Endothelial cell of hepatic sinusoid (primary cell): ENCODE measurements around the gene STOX2.

Source experiments
- in situ Hi-C: cut with HindIII; loops from 2 replicates; pipeline ENCODE4 v1.10.0; 2017; ENCODE audit warnings: low sequenced_read_pairs

Gene STOX2

DNA sequence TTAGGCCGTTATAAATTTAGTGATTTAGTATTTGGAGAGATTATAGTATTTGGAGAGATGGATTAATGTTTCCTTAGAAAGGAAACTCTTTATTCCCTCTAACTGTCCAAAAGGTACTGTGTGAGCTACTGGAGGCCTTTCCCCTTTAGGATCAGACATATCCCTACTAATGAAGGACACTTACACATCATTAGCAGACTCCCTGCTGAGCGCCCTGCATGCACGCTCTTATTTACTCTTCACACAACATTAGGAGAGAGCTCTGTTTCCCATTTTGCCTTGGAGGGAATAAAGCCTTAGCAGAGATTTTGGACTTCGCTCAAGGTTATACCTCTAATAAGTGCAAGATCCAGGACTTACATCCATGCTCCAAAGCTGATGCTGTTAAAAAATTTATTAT is 17.8 kb upstream of the STOX2 start:
- in situ Hi-C loops = no loop called here

DNA sequence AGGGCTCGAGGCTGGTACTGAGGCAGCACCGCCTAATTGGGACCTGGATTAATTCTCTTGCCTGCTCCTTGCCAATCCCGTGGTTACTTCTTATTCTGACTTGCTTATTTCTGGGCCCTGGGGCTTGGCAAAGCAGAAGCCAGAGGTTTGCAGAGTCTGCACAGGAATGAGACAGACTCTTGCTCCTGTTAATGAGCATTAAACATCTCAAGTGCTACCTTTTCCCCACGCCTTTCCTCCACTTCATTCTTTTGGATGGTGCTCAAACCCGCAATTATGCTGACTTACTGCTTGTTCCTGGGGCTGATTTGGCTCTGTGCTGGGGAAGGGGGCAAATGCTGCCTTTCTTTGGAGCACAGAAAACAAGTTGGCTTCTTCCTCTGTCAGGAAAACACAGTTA is 16.5 kb upstream of the STOX2 start:
- in situ Hi-C loops = no loop called here

DNA sequence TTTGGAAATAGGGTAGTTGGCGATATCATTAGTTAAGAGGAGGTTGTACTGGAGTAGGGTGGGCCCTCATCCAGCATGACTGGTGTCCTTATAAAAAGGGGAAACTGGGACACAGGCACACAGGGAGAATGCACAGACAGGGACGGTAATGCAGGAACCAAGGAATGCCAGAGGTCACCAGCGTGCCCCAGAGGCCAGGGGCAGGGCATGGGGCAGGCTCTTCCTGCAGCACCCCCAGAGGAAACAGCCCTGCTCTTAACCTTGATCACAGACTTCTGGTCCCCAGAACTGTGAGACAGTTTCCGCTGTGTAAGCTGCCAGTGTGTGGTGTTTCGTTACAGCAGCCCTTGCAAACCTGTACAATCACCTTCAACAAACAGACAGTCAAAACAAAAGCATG is 15.9 kb upstream of the STOX2 start:
- in situ Hi-C loops = no loop called here

DNA sequence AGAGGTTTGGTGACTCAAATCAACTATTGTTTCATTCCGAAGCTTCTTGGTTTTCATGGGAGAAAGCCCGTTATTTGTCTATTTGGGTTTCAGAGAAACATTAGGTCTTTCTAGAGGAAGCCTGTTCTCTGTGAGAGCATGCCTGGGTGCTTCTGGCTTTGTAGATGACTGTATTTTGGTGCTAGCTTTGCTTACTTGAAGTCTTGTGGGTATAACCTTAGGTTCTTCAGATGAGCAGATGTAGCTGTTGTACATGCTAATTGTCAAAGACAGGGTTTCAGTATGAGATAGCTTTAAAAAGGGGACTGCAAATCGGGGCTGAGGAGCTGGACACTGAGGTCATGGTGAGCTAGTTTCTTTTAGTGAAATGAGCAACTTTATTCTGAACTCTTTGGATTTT is 7.9 kb upstream of the STOX2 start:
- in situ Hi-C loops = no loop called here

DNA sequence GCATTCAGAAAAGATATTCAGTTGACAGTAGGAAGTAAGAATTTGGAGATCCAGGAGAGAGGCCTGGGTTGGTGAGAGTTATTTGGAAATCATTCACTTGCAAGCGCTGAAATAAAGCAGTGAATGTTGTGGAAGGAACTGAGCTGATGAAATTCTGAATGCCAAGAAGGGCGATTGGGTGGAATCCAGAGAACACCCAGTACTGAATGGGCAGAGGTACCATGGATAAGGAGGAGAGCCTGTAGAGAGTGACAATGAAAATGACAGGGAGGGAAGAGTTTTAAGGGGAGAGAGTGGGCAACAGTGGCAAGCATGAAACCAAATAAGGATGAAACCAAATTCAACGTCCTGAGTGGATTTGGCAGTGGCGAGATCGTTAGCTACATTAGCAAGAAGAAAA is 6.7 kb upstream of the STOX2 start:
- in situ Hi-C loops = no loop called here

DNA sequence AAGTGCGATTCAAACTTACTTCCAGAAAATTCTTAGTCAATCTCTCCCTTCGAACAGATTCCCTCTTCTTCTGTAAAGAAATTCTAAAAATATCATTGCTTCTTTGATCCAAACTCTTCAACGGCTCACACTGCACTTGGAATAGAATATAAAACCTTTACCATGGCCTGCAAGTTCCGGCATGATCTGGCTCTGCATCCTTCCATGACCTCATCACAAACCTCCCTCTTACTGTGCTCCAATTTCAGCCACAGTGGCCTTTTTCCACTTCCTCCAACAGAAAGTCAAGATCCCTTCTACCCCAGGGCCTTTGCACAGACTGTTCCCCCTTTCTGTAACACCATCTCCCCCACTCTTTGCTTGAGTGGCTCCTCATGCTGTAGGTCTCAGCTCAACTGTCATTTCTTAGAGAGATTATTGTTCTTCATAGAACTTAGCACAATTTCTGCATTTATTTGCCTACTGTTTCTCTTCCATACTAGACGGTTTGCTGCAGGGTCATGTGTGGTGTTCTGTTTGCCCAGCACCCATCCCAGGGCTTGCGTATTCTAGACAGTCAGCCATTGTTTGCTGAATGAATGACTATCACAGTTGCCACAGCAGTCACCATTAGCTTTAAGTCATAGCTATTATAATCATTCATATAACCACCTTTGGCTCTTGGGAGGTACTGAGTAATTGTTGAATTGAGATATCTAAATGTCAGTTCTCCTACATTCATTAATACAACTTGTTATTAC is 1.9 kb upstream of the STOX2 start:
- in situ Hi-C loops = no loop called here

DNA sequence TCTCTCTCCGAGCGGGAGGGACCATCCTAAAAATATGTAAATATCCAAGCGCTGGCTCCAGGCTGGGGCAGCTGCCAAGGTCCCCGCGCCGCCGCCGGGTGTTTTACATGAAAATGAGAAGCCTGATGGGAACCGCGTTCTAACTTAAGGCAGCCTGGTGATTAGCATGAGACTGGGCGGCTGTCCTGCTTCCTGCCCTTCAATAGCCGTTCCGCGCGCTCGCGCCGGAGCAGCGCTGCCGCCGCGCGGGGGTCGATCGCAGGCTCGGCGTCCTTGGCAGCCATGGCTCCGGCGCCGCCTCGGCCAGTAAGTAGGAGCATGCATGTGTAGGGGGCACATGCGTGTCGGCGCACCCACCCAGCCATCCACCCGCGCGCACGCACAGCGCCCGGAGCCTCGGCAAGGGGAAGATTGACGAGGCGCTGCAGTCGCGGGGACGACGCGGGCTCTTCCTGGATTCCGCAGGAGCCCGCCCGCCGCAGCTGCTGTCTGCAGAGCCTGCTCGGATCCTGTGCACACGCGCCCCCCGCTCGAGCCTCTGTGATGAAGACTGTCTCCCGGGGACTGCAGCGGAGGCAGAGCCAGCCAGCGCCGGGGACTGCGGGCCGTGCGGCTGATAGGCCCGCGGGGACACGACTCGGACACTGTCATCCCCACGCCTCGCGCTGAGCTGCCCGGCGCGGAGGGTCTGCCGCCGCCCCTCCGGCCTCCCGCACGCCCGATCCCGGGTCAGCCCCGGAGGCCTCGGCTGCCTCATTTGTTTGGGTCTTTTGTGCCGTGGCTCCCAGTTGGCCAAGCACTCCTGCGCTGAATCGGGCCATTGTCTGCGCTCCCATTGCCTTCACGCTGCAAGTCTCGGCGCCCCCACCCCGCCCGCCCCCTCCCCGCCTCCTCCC is 734 bp downstream of the STOX2 start:
- in situ Hi-C loops = no loop called here

DNA sequence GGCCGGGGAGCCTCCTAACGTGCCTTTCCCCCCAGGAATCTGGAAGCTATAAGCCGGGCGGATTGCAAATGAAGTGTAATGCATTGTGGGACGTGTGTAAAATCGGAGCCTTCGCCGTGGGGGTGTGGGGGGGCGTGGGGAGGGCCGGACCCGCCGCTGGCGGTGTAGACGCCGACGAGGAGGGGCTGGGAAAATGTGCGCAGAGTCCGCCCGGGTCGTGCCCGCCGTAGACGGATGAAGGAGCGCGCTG is 1.3 kb downstream of the STOX2 start:
- in situ Hi-C loops = no loop called here

DNA sequence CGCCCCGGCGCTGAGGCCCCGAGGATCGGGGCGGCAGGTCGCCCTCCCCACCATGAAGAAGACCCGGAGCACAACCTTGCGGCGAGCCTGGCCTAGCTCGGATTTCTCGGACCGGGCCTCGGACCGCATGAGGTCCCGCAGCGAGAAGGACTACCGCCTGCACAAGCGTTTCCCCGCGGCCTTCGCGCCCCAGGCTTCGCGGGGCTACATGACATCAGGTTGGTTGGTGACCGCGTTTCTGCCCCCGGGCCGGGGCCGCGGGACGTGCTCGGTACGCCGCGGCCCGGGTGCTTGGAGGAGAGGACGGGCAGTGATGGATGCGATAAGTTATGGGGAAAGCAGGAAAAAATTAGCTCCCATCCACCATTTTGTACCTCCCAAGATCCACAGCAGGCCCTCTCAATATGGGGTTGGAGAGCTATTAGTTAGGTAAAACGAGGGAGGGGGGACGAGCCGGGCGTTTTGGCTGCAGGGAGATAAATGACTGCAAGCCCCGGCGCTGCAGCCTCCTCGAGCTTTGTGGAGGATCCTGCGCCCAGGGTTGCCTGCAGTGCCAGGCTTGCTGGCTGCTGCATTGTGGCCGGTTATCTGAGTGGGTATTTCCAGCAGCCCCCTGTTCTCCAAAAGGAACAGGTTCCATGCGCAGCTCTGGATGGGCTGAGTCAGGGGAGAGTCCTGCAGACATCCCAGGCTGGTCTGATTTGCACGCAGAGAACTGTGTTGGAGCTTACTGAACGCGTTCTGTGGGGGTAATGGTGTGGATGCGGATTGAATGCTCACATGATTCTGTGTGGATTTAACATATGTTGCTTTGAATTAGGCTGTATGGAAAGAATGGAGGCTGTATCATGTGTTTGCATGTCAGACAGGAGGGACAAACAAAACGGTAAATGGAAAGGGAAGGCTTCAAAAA is 1.9 kb downstream of the STOX2 start:
- in situ Hi-C loops = no loop called here

DNA sequence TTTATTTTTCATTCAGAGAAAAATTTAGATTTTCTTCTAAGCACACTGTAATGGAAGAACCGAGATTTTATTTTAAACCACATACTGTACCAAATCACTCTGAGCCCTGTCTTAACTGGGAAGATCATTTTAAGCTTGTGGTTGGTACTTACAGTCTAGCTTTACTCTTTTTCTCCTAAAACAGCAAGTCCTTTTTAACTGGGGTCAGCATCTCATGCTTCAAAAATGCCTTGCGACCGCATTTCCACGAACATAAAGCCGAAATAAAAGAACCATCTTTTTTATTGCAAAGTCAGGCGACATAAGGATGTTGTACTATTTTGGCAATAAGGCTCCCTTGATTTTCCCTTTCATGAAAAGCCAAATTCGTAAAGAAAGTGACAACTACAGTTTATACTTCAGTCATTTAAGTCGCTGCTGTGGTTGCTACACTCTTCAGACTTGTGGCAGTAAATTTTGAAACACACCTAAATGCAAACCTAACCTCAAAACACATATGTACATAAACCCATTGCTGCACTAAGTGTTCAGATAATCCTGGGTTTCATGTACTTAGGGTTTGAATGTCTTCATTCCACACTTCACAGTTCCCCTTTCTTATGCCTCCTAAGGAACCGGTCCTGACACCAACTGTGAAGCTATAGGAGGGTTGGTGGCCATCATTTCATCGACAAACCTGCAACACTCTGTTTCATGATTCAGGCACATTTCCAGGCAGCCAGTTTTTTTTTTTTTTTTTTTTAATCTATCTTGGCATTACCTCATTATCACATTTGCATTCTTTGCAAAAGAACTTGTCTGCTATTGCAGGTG is 3.0 kb downstream of the STOX2 start:
- in situ Hi-C loops = no loop called here

DNA sequence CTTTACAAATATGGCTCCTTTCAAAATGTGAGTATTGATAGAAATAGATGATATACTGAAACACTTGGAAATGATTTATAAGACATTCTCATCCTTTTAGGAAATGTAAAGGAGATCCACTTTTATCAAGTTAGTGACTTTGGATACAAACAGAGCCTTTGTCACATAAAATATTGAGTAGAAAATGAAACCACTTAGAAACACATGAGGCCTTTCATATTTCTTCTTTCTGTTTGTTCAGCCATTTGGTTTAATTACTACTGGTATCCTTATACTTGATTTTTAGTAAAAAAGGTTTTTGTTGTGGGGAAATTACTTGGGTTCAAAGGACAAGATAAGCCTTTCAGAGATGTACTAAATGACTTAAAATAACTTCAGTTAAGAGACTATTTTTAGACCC is 4.1 kb downstream of the STOX2 start:
- in situ Hi-C loops = no loop called here

DNA sequence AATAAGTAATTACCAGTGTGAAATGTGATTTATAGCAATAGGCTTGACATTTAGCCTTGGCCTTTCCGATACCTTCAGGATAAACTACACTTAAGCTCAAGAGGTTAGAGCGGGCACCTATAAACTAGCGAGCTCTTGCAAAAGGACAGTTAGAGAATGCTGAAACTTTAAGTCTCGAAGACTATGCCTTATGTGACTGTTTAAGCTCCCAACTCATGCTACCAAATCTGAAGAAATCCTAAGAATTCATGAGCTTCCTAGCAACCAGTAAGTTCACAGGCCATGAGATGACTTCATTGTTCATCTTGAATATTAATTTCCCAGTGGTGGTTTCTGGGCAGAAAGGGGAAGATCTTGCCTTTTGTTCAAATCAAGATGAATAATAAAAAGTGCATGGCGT is 4.7 kb downstream of the STOX2 start:
- in situ Hi-C loops = no loop called here

DNA sequence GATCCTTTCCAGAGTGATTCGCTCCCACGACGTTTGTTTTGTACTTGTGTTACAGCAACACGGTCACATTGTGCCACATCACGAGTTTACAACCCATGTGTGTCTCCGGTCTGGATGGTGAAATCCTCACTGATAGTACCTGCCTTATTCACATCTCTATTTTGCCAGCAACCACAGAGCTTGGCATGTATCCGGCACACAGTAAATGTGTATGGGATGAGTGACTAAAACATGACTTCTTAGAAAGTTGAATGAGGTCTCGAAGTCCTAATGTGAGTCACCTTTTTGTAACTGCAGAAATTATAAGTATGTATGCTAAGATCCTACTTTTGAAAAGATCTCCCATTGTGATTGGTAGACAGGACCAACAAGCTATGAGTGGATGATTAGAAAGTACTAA is 7.5 kb downstream of the STOX2 start:
- in situ Hi-C loops = no loop called here

DNA sequence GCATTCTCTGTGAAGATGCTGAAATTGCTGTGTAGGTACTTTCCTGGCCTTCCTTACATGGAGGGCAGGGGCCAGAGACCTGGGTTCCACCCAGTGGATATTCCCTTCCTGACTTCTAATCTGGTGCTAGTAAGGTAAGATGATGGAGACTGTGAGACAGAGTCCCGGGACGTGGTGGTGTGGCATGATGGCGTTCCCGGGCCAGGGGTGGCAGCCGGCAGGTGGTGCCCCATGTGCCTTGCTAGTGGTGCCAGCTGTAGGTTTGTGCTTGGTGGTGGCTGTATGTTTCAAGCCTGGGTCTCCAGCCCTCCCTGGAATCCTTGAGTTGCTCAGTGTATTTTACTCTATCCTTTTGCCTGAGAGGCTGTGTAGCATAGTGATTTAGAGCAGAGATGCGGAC is 10.9 kb downstream of the STOX2 start:
- in situ Hi-C loops = no loop called here

DNA sequence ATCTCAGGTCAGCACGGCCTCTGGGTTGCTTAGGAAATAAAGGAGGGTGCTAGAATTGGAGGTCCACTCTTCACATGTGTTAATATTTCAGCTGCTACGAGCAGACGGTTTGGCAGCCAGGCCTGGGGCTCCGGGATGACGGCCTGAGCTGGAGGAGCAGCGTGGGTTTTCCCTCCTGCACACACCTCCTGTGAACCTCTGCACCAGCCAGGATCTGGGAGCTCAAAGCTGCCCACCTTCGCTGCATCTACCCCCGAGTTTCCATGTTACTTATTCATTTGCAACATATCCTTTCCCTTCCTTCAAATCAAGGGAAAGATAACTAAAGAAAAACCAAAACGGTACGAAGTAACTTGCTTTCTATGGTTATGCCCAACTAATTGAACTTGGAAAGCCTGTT is 13.6 kb downstream of the STOX2 start:
- in situ Hi-C loops = no loop called here

DNA sequence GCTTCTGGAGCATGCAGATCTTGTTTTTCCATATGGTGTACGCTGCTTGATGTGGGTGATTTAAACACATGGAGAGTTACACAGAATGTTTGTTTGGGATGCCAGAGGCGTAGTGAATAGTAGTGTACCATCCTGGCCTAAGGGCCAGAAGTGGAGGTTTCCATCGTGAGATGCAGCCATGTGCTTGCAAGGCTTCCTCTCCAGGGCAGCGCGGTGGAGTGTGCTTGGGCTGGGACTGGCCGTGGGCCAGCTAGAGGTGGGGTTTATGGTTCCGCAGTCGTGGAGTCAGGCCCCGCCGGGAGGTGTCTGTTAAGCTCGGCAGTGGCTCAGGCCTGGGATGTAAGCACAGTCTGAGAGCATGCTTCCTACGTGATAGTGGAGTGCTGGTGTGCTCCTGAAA is 14.0 kb downstream of the STOX2 start:
- in situ Hi-C loops = no loop called here

DNA sequence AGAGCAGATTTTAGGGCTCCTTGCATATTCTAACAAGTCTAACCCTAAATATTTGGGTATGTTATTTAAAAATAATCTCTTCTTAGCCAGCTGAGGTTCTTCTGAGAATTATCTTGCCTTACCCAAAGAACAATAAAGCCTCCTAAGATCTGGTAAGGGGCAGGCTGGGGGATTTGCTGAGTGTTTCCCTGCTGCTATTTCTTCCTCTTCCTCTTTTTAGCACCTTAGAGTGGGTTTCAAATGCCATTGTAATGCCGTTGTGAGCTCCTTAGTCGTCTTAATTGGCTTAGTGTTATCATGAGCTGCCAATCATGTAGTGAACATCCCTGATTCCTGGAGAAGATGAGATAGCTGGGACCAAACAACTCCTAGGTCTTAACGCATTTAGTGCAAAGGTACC is 15.4 kb downstream of the STOX2 start:
- in situ Hi-C loops = no loop called here

DNA sequence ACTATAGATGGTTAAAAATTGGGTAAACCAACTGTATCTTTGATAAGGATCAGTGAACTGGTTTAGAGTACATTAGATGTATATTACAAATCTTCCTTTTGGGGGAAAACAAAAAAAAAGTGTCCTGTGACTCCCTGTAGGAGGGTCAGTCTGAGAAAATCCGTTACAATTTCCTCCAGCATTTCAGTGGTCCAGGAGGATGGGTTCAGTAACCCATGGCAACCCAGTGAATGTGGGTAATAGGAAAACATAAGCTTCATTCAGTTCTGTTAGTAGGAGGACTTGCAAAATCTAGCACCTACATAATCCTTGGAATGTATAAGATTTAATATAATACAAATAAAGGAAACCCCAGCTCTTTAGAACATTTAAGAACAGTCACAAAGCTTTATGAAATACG is 16.2 kb downstream of the STOX2 start:
- in situ Hi-C loops = no loop called here

DNA sequence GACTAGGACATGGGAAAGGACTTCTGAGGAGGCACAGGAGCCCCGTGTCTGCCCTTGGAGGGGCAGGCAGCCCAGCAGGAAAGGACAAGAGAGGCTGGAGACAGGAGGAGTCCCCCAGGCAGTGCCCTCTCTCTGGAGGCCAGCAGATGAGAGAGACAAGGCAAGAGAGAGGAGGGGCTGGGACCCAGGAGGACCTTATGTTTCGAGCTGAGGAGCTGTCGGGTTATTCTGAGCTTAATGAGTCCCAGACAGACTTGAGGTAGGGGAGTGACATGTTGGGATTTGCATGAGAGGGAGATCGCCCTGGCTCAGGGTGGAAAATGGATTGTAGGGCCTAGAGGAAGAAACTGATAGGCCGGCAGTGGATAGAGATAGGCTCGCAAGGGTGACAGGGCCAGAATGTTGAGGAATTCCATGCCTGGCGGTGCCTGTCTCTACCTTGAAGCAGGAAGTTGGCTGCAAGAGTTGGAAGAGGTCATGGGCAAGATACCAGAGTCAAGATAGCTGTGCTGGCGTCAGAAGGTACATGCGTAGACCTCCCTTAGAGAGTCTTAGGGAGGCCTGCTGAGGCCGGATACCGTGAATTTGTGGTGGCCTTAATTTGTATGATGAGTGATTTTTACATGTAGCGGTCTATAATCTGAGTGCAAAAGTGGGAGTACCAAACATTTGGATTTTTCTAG is 19.4 kb downstream of the STOX2 start:
- in situ Hi-C loops = loop anchor here (5.0 kb wide), 1 partner anchor 58 kb away; no protein-coding TSS in a partner anchor

DNA sequence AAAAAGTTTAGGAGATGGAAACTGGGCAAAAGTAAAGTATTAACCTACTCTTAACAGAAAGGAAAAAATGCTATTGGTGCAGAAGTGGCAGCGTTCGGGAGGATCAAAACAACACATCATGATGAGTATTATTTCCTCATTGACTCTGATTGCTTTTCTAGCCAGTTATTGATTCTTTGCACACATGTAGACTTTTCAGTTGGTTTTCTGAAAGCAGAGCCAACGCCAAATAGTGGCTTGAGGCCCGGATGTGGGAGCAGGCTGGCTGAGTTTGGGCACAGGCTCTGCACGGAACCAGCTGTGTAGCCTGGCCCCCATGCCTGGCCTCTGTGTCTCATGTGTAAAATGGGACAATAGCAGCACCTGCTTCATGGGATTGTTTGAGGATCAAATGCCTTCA is 21.8 kb downstream of the STOX2 start:
- in situ Hi-C loops = loop anchor here (5.0 kb wide), 1 partner anchor 55 kb away; no protein-coding TSS in a partner anchor
